GM23248 (cell line): ENCODE measurements around the gene COL8A1.

Source experiments
- EZH2 ChIP-seq: fragments of 200-600 bp; sonication (generic); IDR thresholded peaks from 2 replicates; pipeline ENCODE4 v1.6.1; 2018; ENCODE audit warnings: antibody characterized with exemption, mild to moderate bottlenecking; ENCODE audit not compliant: insufficient read depth, poor library complexity, severe bottlenecking
- EZH2phosphoT487 ChIP-seq: fragments of 200-600 bp; sonication (generic); IDR thresholded peaks from 2 replicates; pipeline ENCODE4 v1.6.1; 2018; ENCODE audit warnings: antibody characterized with exemption, moderate library complexity, mild to moderate bottlenecking, low read depth; ENCODE audit not compliant: insufficient read depth

DNA sequence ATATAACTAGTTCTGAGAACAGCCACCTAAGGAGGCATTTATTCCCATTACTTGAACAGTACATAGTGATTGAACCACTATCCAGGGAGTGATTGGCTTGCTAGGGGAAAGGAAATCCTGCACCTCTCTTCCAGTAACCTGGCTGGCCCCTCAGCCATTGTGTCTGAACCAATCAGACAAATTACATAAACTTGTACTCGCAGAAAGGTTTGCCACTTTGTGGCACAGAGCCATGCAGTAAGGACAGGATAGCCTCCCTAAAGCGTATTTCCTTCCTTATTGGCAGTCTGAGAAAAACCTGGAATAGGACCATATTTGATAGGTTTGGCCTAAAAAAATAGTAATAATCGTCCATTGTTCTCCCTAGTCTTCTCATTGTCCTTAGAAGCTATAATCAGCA is 198.3 kb downstream of the COL8A1 start:
- no peak for TF ChIP-seq EZH2
- no peak for TF ChIP-seq EZH2phosphoT487
